NCI-H2227 (cell line): ENCODE data around the gene ECPAS.
A peak's percentile ranks its signal among the peaks of the same experiment; 100 is the strongest.
"Not testable (repeated sequence)": the region's sequence is repeated elsewhere in the genome, so short reads cannot be mapped to it uniquely, and the experiment has no call there.

Experiments used
- DNase-seq: peaks from one replicate; lab custom pipeline; 2025; ENCODE audit not compliant: unreplicated experiment; lab: John Stamatoyannopoulos, UW

Gene ECPAS, protein sequence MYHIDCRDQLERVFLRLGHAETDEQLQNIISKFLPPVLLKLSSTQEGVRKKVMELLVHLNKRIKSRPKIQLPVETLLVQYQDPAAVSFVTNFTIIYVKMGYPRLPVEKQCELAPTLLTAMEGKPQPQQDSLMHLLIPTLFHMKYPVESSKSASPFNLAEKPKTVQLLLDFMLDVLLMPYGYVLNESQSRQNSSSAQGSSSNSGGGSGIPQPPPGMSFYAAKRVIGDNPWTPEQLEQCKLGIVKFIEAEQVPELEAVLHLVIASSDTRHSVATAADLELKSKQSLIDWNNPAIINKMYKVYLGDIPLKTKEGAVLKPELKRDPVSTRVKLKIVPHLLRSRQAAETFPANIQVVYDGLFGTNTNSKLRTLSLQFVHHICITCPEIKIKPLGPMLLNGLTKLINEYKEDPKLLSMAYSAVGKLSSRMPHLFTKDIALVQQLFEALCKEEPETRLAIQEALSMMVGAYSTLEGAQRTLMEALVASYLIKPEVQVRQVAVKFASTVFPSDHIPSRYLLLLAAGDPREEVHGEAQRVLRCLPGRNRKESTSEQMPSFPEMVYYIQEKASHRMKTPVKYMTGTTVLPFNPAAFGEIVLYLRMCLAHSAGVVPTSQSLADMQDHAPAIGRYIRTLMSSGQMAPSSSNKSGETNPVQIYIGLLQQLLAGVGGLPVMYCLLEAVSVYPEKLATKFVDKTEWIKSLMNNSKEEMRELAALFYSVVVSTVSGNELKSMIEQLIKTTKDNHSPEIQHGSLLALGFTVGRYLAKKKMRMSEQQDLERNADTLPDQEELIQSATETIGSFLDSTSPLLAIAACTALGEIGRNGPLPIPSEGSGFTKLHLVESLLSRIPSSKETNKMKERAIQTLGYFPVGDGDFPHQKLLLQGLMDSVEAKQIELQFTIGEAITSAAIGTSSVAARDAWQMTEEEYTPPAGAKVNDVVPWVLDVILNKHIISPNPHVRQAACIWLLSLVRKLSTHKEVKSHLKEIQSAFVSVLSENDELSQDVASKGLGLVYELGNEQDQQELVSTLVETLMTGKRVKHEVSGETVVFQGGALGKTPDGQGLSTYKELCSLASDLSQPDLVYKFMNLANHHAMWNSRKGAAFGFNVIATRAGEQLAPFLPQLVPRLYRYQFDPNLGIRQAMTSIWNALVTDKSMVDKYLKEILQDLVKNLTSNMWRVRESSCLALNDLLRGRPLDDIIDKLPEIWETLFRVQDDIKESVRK (N-terminal part only)

DNA sequence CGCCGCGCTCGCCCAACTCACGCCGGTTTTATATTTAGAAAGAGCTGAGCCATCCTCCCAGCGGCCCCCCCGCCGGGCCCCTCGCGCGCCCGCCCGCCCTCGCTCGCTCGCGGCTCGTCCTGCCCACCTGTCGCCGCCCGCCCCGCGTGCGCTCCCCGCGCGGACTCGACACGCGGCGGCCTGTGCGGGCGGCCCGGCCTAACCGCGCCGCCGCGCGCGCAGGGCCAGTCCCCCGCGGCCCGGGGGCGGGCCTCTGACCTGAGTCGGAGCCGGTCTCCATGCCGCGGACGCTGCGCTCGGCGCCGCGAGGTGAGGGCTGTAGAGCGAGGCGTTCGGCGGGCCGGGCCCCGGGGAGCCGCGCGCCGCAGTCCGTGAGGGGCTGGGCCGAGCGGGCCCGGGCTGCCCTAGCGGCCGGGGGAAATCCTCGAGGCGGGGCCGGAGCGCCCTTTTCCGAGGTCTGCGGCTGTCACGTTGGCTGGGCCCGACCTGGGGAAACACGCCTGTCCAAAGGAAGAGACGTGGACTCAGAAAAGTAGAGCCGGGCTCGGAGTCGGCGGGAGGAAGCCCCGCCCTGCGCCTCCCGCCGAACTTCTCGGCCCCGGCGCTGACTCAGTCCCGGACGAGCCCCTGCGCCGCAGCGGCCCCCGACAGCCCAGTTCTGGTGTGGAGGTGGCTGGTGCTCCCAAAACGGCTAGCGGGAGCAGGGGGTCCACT is at the start of gene ECPAS:
TSS of gene ECPAS (minus strand) at position 526 of the 714 bp plus-strand sequence. CDS start 11,465 bp downstream, outside the sequence.
- DNase-seq: peak; percentile 80

DNA sequence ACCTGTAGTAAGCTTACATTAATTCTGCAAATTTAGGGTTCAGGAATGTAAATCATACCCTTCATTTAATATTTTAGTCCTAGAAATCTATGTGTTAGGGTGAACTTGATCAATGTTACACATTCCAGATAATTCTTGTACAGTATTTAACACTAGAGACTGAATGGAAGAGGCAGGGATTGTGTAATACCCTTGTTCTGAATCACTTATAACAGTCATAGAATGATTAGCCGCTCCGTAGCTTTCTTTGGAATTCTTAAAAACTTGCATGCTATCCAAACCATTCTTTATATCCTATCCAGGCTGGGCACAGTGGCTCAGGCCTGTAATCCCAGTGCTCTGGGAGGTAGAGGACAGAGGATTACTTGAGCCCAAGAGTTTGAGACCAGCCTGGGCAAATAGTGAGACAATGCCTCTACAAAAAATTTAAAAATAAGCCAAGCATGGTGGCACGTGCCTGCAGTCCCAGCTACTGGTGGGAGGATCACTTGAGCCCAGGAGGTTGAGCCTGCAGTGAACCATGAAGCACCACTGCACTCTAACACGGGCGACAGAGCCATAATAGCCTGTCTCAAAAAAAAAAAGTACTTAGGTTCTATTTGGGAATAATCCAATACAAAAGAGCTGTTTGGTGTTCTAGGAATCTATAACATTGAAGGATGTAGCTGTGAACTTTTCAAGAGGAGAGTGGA is 49.1 kb upstream of the ECPAS start:
- no peak for DNase-seq

DNA sequence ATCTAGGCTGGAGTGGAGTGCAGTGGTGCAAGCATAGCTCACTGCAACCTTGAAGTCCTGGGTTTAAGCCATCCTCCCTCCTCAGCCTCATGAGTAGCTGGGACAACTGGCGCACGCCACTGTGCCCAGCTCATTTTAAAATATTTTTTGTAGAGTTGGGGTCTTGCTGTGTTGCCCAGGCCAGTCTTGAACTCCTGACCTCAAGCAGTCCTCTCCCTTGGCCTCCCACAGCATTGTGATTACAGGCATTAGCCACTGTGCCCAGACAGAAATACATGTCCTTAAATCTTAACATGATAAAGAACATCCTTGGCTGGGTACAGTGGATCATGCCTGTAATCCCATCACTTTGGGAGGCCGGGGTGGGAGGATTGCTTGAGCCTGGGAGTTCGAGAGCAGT is 47.5 kb upstream of the ECPAS start:
- no peak for DNase-seq

DNA sequence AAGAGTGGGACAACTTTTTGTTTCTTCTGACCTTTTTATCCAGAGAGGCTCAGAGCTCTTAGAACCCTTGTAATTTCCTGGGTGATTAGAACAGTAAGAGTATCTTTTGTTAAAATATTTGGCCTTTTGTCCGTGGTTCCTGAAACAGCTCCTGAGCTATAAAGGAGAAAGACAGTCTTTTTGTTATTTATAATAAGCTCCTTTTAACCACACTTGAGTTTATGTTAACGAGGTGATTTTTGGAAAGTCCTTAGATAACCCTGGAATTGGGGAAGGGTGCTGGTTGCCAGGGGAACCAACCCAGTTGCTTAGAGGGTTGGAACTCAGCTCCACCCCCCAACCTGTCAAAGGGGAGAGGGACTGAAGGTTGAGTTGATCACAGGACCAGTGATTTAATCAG is 45.6 kb upstream of the ECPAS start:
- DNase-seq: no peak

DNA sequence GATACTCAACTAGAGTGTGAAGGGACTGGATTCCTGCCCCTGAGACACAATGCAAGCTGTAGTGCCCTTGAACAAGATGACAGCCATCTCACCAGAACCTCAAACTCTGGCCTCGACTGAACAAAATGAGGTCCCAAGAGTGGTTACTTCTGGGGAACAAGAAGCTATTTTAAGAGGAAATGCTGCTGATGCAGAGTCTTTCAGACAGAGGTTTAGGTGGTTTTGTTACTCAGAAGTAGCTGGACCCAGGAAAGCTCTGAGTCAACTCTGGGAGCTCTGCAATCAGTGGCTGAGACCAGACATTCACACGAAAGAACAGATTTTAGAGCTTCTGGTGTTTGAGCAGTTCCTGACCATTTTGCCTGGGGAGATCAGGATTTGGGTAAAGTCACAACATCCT is 43.2 kb upstream of the ECPAS start:
- no peak for DNase-seq

DNA sequence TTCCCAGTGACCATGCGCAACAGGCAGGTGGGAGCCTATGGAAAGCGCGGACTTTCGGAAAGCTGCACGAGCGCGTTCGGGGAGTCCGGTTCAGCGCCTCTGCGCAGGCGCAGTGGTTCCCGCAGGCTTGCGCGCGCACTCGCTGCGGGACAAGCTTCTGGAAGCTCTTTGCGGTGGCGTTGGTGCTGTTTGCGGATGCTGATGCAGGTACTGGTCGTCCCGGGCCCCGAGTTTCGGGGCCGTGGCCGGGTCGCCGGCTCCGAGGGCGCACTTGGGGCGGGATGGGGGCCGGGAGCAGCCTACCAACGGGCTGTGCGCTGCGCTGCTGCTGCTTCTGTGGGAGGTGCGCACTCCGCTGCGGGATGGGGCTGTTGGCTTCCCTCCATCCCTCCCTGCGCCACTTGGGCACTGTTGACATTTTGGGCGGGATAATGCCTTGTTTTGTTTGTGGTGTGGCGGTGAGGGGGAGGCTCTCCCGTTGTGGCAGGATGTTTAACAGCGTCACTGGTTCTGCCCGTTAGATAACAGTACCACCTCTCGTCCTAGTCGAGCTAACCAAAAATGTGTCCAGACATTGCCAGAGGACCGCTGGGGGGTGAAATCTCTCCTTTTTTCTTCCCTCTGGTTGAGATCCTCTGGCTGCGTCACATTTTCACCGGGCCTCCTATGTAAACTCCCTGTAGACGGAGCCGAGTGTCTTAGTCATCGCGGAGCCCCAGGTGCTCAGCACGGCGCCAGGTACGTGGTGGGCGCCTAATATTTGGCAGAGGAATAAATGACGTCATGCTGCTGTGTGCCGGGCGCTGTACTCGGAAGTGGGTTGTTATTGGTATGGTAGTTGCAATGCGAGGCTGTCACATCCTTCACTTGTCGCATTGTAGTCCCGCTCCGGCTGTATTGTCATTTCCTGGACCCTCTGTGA is 41.1 kb upstream of the ECPAS start, which contains the start of gene ZNF483:
TSS of gene ZNF483 (plus strand) at position 124 of the 922 bp plus-strand sequence. CDS start 2,217 bp downstream, outside the sequence.
- DNase-seq: peak; percentile 94

DNA sequence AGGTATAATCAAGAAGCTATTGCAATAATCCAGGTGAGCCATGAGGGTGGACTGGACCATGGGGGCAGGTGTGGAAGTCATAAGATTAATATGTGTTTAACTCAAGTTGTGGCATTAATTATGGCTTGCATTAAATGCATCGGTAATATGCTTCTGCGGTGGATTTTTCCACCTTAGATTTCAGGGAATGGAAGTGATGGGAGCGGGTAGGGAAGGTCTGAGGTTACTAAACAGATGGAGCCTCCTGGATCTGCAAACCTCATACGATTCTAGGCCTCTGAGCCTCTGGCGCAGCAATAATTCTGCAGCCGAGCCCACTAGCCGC is 40.5 kb upstream of the ECPAS start:
- no peak for DNase-seq

DNA sequence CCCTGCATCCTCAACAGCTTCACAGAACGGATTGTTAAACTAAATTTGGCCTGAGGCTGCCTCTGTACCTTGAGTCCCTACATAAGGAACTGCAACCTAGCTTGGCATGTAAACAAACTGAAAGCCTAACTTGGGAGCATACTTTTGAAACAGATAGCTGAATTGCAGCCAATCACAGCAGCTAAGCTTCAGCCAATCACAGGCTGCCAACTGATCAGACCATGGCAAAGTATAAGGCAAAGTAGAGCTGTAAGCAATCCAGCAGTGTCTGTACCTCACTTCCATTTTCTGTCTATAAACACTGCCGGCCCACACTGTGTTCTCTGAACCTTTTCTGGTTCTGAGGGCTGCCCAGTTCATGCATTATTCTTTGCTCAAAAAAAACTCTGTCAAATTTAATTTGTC is 31.9 kb upstream of the ECPAS start:
- no peak for DNase-seq

DNA sequence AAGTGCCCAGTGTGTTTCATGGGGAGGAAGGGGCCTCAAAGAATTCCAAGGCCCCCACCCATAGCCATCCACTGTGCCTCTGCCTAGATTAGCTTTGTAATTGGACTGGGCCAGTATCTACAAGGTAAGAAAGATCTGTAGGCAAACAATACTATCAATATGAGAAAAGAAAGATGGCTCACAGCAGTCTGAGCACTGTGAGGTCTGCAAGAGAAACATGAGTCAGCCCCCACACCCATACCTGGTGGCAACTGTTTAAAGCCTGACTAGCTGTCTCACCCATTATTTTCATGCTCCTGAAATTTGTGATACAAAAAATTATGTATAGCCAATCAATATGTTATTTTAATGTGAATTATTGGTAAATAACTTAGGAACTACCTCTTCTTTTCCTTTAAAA is 30.8 kb upstream of the ECPAS start:
- DNase-seq: no peak

DNA sequence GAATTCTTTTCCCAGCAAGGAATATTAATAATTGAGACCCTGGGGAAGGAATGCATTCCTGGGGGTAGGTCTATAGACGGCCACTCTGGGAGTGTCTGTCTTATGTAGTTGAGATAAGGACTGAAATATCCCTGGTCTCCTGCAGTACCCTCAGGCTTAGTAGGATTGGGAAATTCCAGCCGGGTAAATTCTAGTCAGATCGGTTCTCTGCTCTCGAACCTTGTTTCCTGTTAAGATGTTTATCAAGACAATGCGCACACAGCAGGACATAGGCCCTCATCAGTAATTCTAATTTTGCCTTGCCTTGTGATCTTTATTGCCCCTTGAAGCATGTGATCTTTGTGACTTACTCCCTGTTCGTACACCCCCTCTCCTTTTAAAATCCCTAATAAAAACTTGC is 27.4 kb upstream of the ECPAS start:
- DNase-seq: not testable (repeated sequence)

DNA sequence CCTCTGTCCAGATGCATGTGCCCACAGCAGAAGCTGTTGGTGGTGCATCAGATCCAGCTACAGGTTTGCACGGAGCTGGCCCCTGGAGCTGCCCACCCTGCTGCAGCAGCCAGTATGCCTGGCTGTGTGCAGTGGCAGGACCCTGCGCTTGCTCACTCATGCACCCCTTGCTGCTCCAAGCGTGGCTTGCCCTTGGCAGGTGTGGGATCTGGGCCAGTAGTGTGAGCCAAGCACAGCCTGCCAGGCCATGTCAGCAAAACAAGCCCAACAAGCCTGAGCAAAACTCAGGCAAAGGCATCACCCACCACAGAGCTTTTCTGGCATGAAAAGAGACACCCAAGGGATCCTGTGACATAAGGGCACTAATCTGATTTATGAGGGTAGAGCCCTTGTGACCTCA is 18.3 kb upstream of the ECPAS start:
- DNase-seq: no peak

DNA sequence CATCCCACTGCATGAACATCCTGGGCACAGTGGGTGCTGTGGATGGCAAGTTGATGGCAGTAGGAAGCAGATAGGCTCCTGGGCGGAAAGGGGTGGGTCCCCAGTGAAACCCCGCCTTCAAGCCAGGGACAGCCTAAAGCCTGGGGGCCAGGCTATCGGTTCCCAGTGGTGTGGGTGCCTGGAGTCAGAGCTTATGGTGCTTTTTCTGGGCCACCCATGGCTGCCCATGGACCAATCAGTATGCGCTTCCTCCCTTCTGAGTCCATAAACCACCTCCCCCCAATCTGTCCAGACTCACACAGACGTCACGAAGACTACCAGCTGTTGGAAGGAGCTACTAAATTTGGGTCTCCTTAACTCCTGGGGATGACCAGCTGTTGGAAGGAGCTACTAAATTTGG is 17.5 kb upstream of the ECPAS start:
- DNase-seq: no peak

DNA sequence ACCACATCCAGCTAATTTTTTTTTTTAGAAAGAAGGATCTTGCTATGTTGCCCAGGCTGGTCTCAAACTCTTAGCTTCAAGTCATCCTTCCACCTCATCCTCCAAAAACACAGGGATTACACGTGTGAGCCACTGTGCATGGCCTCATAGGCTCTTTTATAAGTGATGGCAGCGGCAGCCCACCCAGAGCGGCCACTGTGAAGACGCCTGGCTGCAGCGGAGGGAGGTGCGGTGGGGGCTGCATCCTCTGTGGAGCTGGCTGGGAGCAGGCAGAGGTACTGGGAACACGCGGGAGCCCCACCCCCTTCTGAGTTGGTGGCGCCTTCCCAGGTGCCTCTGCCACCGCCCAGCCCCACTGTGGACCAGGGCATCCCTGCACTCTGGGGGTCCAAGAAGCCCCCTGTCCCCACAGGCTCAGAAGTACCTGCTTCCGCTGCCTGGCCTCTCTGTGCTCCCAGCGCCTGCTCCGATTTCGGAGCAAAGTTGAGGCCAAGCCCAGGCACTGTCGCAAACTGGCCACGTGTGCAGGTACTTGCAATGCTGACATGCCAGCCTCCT is 16.9 kb upstream of the ECPAS start:
- no peak for DNase-seq

DNA sequence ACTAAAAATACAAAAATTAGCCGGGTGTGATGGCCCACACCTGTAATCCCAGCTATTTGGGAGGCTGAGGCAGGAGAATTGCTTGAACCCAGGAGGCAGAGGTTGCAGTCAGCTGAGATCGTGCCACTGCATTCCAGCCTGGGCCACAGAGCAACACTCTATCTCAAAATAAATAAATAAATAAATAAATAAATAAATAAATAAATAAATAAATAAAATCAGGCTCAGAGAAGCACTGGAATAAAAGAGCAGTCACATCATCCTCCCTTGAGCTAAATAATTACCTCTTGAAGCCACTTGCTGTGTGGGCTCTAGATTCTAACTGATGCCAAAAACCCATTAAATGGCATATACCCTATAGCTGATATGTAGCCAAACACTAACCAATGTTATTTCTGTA is 13.0 kb upstream of the ECPAS start:
- not testable (repeated sequence) for DNase-seq

DNA sequence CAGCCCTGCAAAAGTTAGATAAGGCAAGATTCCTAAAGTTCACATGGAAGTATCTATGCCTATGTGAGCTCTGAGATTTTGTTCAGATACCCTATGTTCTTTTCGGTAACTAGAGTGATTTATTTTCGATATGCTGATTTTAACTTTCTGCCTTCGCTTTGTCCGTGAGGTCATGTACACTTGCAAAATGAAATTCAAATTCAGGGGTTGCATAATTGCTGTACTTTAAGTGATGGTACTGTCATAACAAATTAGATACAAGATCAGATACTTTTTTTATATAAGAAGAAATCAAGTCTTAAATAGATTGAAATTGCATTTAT is 350 bp upstream of the ECPAS start:
- DNase-seq: no peak

DNA sequence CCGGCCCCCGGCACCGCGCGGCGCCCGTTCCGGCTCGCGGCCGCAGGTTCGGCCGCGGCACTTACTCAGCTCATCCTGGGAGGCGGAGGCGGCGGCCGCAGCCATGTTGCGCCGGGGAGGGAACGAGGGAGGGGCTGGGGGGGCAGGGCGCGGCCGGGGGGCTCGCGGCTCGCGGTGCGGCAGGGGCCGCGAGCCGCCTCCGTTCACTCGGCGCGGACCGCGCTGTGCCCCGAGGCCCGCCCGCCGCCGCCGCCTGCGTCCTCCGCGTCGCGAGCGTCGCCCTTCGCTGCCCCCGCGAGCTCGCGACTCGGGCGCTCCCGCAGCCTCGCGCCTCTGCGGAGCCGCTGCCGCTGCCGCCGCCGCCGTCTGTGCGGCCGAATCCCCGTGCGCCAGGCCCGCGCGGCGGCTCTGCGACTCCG is 735 bp downstream of the ECPAS start:
- DNase-seq: peak; percentile 70

DNA sequence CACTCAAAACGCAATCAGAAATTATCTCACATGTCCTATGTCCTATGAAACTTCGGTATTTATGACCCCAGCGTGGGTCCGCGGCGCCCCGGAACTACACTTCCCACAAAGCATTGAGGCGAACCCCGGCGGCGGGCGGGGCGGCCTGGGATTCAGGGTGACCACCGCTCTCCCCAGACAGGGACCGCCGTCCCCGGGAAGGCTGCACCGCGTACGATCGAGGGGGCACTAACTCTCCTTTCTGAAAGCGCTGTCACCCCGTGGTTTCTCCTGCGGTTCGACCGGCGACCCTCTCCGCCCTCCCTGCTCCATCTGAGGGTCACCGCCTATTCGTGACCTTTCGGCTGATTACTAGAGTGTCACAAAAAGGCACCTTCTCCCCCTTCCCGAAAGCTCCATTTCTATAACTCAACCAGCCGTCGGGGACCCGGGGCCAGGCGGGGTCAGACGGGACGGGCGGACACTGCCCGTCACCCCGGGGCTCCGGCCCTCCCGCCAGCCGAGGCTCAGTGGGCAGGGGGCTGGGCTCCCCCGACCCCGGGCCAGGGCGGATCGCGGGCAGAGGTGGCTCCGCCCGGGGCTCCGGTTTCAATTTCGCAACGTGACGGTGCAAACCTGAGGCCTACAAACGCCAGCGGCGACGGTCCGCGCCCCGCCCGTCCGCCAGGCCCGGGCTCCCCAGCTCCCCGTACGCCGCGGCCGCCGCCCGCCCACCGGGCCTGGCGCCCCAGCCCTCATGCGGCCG is 1.3 kb downstream of the ECPAS start:
- DNase-seq: peak; percentile 70
